GM12865 (cell line): Measurements from ENCODE around the gene PRMT9.
A peak's percentile ranks its signal among the peaks of the same experiment; 100 is the strongest.

Source experiments
- DNase-seq: peaks from one replicate; pipeline ENCODE4 v3.0.0; 2010; ENCODE audit warnings: low read depth
- H3K4me3 ChIP-seq: 2 replicates; pipeline ENCODE4 v1.5.1; 2011; ENCODE audit warnings: mild to moderate bottlenecking, low read depth, low read length, control low read depth
- CTCF ChIP-seq: IDR thresholded peaks from 2 replicates; pipeline ENCODE4 v1.5.1; 2011; ENCODE audit warnings: low read length, control low read depth, low read depth, inconsistent platforms; ENCODE audit not compliant: insufficient read depth; ENCODE audit errors: missing control alignments

The PRMT9 gene

DNA sequence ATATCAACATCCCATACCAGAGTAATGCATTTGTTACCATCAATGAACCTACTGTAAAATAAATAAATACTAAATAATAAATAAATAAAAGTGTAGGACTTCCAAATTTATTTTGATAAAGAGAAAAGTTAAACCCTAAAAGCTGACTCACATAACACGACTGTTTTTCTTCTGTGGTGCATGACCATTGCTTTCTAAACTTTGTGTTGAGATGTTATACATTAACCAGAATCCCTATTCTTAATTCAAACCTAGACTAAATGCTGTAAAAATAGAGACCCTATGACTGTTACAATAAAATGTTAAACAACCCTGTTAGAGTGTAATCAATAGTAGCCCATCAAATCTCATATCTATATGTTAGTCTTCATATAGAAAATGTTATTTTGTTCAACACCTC lies 20.9 kb upstream of the PRMT9 start:
- TF ChIP-seq CTCF: no peak
- H3K4me3 ChIP-seq: no peak overlapping the region
- DNase-seq: no peak

DNA sequence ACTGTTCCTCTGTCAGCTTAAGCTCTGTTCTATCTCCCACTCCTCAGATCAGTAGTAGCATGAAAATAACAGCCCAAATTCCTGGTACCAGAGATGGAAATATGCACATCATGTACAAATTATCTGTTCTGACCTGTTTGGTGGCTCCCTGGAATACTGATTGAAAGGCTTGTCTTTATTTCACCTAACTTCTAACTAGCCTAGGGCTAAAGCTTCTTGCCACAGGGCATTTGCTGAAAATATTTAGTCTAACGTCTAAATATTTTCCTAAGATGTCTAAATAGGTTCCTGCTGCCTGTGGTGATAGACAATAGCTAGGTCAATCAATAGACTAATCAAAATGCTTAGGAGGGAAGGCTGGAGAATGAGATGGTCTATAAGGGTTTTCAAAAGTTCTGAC lies 12.9 kb upstream of the PRMT9 start:
- no peak overlapping the region for H3K4me3 ChIP-seq
- no peak for TF ChIP-seq CTCF
- no peak for DNase-seq

GRCh38 chr4:147693218-147693617 lies 9.3 kb upstream of the PRMT9 start:
- no peak for DNase-seq
- H3K4me3 ChIP-seq: no peak overlapping the region
- no peak for TF ChIP-seq CTCF

- H3K4me3 ChIP-seq: no peak overlapping the region
- no peak for DNase-seq
- no peak for TF ChIP-seq CTCF
These were observed 7.9 kb upstream of the PRMT9 start for GRCh38 chr4:147691820-147692219.

DNA sequence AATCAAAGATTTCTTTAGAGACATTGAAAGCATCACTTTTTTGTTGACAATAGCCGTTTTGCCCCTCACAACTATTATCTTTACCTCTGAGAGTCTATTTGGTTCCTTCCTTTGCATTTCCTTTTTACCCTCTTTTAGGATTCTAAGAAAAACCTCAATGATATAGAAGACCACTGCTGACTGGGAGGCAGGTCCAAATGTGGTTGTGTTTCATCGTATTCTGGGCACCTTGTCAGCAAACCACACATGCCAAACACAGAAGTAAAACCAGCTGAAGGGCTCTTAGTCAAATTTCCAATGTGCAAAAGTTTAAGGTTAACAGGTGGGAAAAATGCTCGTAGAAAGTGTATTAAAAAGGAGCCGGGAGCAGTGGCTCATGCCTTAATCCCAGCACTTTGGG lies 5.1 kb upstream of the PRMT9 start:
- TF ChIP-seq CTCF: no peak

GRCh38 chr4:147683188-147683591 lies 773 bp downstream of the PRMT9 start:
- H3K4me3 ChIP-seq: peak overlapping the region; percentile 96
- no peak for TF ChIP-seq CTCF
- peak; percentile 45 for DNase-seq

More for the DNA sequence above, 5.1 kb upstream of the PRMT9 start:
- no peak overlapping the region for H3K4me3 ChIP-seq
- DNase-seq: no peak

- no peak for DNase-seq
- TF ChIP-seq CTCF: no peak
- peak overlapping the region; percentile 96 for H3K4me3 ChIP-seq
These were observed 1.2 kb downstream of the PRMT9 start for GRCh38 chr4:147682755-147683154.
